Liver (tissue), 9 donors: ENCODE results near the gene MIEF1. TPM values are rescaled to one million over a fixed set of nuclear protein-coding genes. Genes with fewer than 3 reads are reported as not detected.

Experiments used
- DNase-seq: peaks from one replicate; pipeline ENCODE4 v3.0.0-alpha.2; 2017; ENCODE audit warnings: low spot score
- H3K27ac ChIP-seq, 2 donors: one replicate each; pipeline ENCODE4 v1.7.0; 2013; ENCODE audit warnings: inconsistent platforms in 2 of 2, low read length in 2 of 2, control low read depth in 1 of 2, low read depth in 1 of 2, mild to moderate bottlenecking in 1 of 2
- H3K27me3 ChIP-seq, 4 donors: one replicate each; pipeline versions ENCODE4 v1.6.1 to v1.7.0; 2013; ENCODE audit warnings: low read length in 3 of 4, inconsistent platforms in 1 of 4, mild to moderate bottlenecking in 1 of 4, moderate library complexity in 1 of 4; ENCODE audit not compliant: control insufficient read depth in 4 of 4, insufficient read depth in 4 of 4
- H3K36me3 ChIP-seq, 4 donors: one replicate each; pipeline versions ENCODE4 v1.6.1 to v1.7.0; 2013; ENCODE audit warnings: low read length in 3 of 4, mild to moderate bottlenecking in 3 of 4, low read depth in 1 of 4, moderate library complexity in 1 of 4; ENCODE audit not compliant: control insufficient read depth in 4 of 4, insufficient read depth in 3 of 4
- H3K4me1 ChIP-seq, 4 donors: one replicate each; pipeline versions ENCODE4 v1.6.1 to v1.7.0; 2013; ENCODE audit warnings: low read length in 3 of 4, mild to moderate bottlenecking in 3 of 4, moderate library complexity in 1 of 4; ENCODE audit not compliant: control insufficient read depth in 4 of 4, insufficient read depth in 4 of 4
- H3K4me3 ChIP-seq, 3 donors: one replicate each; pipeline versions ENCODE4 v1.6.1 to v1.7.0; 2013; ENCODE audit warnings: low read length in 3 of 3, control low read depth in 1 of 3, low read depth in 1 of 3, mild to moderate bottlenecking in 1 of 3
- H3K9ac ChIP-seq, 2 donors: one replicate each; pipeline ENCODE4 v1.7.0; 2013; ENCODE audit warnings: low read length in 2 of 2, mild to moderate bottlenecking in 2 of 2, moderate library complexity in 2 of 2, control low read depth in 1 of 2, low read depth in 1 of 2
- H3K9me3 ChIP-seq, 4 donors: one replicate each; pipeline versions ENCODE4 v1.6.1 to v1.7.0; 2013; ENCODE audit warnings: low read length in 3 of 4; ENCODE audit not compliant: control insufficient read depth in 4 of 4
- ATF3 ChIP-seq: IDR thresholded peaks from 2 replicates; pipeline ENCODE4 v1.6.1; 2016; ENCODE audit warnings: antibody characterized with exemption
- CTCF ChIP-seq: fragments of 150-350 bp; IDR thresholded peaks from 2 replicates; pipeline ENCODE4 v1.5.1; 2017; ENCODE audit warnings: improper control_type of control experiment, low read depth, low read length; ENCODE audit not compliant: missing input control
- EGR1 ChIP-seq, 2 donors: IDR thresholded peaks; 2 replicates each; pipeline ENCODE4 v1.6.1; 2016 to 2018; ENCODE audit warnings: antibody characterized with exemption in 2 of 2, low read depth in 2 of 2
- FOXA1 ChIP-seq: IDR thresholded peaks from 2 replicates; pipeline ENCODE4 v1.6.1; 2016; ENCODE audit warnings: antibody characterized with exemption
- FOXA2 ChIP-seq: IDR thresholded peaks from 2 replicates; pipeline ENCODE4 v1.6.1; 2016; ENCODE audit warnings: antibody characterized with exemption
- GABPA ChIP-seq, 2 donors: IDR thresholded peaks in 1 of 2; conservative IDR thresholded peaks in 1 of 2; 2 replicates each; pipeline ENCODE4 v1.6.1; 2016; ENCODE audit warnings: antibody characterized with exemption in 2 of 2, mild to moderate bottlenecking in 1 of 2, moderate library complexity in 1 of 2
- HNF4A ChIP-seq, 2 donors: conservative IDR thresholded peaks; 2 replicates each; pipeline ENCODE4 v1.6.1; 2016; ENCODE audit warnings: antibody characterized with exemption in 2 of 2, mild to moderate bottlenecking in 2 of 2
- HNF4G ChIP-seq: IDR thresholded peaks from 2 replicates; pipeline ENCODE4 v1.6.1; 2016; ENCODE audit warnings: antibody characterized with exemption
- JUND ChIP-seq, 2 donors: IDR thresholded peaks; 2 replicates each; pipeline ENCODE4 v1.6.1; 2016; ENCODE audit warnings: antibody characterized with exemption in 2 of 2
- MAX ChIP-seq: IDR thresholded peaks from 2 replicates; pipeline ENCODE4 v1.6.1; 2016; ENCODE audit warnings: antibody characterized with exemption
- NR2F2 ChIP-seq: IDR thresholded peaks from 2 replicates; pipeline ENCODE4 v1.6.1; 2016; ENCODE audit warnings: antibody characterized with exemption
- RAD21 ChIP-seq, 2 donors: IDR thresholded peaks; 2 replicates each; pipeline ENCODE4 v1.6.1; 2016; ENCODE audit warnings: antibody characterized with exemption in 2 of 2, mild to moderate bottlenecking in 2 of 2
- REST ChIP-seq: IDR thresholded peaks from 2 replicates; pipeline ENCODE4 v1.6.1; 2016; ENCODE audit warnings: antibody characterized with exemption, mild to moderate bottlenecking
- RXRA ChIP-seq, 2 donors: IDR thresholded peaks; 2 replicates each; pipeline ENCODE4 v1.6.1; 2017 to 2018; ENCODE audit warnings: antibody characterized with exemption in 2 of 2, mild to moderate bottlenecking in 1 of 2
- SP1 ChIP-seq: IDR thresholded peaks from 2 replicates; pipeline ENCODE4 v1.6.1; 2018; ENCODE audit warnings: antibody characterized with exemption, mild to moderate bottlenecking
- TAF1 ChIP-seq: conservative IDR thresholded peaks from 2 replicates; pipeline ENCODE4 v1.6.1; 2016; ENCODE audit warnings: antibody characterized with exemption, mild to moderate bottlenecking
- YY1 ChIP-seq: IDR thresholded peaks from 2 replicates; pipeline ENCODE4 v1.6.1; 2016; ENCODE audit warnings: antibody characterized with exemption, mild to moderate bottlenecking
- ZBTB33 ChIP-seq: IDR thresholded peaks from 2 replicates; pipeline ENCODE4 v1.6.1; 2016; ENCODE audit warnings: antibody characterized with exemption
- WGBS: extraction: QIAGEN DNeasy Blood & Tissue Kit; methylation state at CpG from one replicate; pipeline ENCODE4 v1.1.7; 2013; 5-methylcytosine and 5-hydroxymethylcytosine counted together
- polyA plus RNA-seq, 2 donors: library from polyadenylated mRNA; stranded (reverse) in 1 of 2; unstranded in 1 of 2; fragments of 200-250 nt in 1 of 2; fragments of >200 nt in 1 of 2; fragmentation: Nextera tagmentation in 1 of 2; extraction: Ambion mirVana in 1 of 2; gene quantifications; one replicate each; pipeline versions ENCODE4 v1.2.1 to v1.2.3, GENCODE V29; 2013 to 2015
- total RNA-seq, 2 donors: library from RNA; depleted of rRNA; stranded (reverse); fragments of >200 nt; gene quantifications; one replicate each; pipeline ENCODE4 v1.2.3, GENCODE V29; 2014
- donor health status: healthy.
- donor health status: healthy.
- donor health status: healthy.
- donor health status: healthy.
- donor health status: healthy.

Gene MIEF1
- total and polyA plus RNA-seq, 4 donors: 12.9 to 31.1 (median 20.7) TPM

- TF ChIP-seq ATF3 (no peak), HNF4A (conservative IDR thresholded peaks at IDR 0.05) (no peak), NR2F2 (no peak), RXRA (IDR thresholded peaks at IDR 0.05) (no peak), FOXA2 (no peak)
These were observed 58.0 kb downstream of the MIEF1 start (continued) for GRCh38 chr22:39560127-39560526.

- no peaks in the 10 kb centered on the region for H3K9me3 ChIP-seq
- DNase-seq: no peak
- H3K27me3 ChIP-seq: peaks cover 0 to 8% (median 0%) of the 10 kb centered on the region in 4 donors
- H3K4me3 ChIP-seq: no peak overlapping the region
- 74% methylated on average over 9 of the region's 9 CpGs for WGBS
- no peak for TF ChIP-seq YY1
- no peak for TF ChIP-seq MAX
- TF ChIP-seq ATF3: no peak
- TF ChIP-seq SP1: no peak
- no peak for TF ChIP-seq RXRA (IDR thresholded peaks at IDR 0.05)
- no peak for TF ChIP-seq HNF4G
- no peak for TF ChIP-seq GABPA (IDR thresholded peaks at IDR 0.05 in 1 of 2, conservative IDR thresholded peaks at IDR 0.05 in 1 of 2)
- TF ChIP-seq RAD21 (IDR thresholded peaks at IDR 0.05): no peak
- no peak for TF ChIP-seq NR2F2
- no peaks in the 10 kb centered on the region for H3K36me3 ChIP-seq
- H3K4me1 ChIP-seq: peaks cover 0 to 4% (median 4%) of the 10 kb centered on the region in 4 donors
- no peak overlapping the region for H3K27ac ChIP-seq
- no peak overlapping the region for H3K9ac ChIP-seq
These were observed 60.9 kb downstream of the MIEF1 start for GRCh38 chr22:39562839-39563489.

- Histone ChIP-seq H3K9ac (no peak overlapping the region), H3K9me3 (no peaks in the 10 kb centered on the region), H3K4me1 (no peaks in the 10 kb centered on the region), H3K4me3 (no peak overlapping the region), H3K27ac (no peak overlapping the region), H3K27me3 (peaks cover 0 to 8% (median 0%) of the 10 kb centered on the region in 4 donors), H3K36me3 (no peaks in the 10 kb centered on the region)
- WGBS: 85% methylated on average over 7 of the region's 7 CpGs
- TF ChIP-seq EGR1 (IDR thresholded peaks at IDR 0.05; ENCODE audit: low read depth in 2 of 2) (no peak), NR2F2 (no peak), TAF1 (no peak), HNF4A (conservative IDR thresholded peaks at IDR 0.05) (no peak), HNF4G (no peak), MAX (no peak), CTCF (no peak), GABPA (IDR thresholded peaks at IDR 0.05 in 1 of 2, conservative IDR thresholded peaks at IDR 0.05 in 1 of 2) (no peak), RXRA (IDR thresholded peaks at IDR 0.05) (no peak), RAD21 (IDR thresholded peaks at IDR 0.05) (no peak), FOXA1 (no peak), FOXA2 (no peak), ZBTB33 (no peak), JUND (IDR thresholded peaks at IDR 0.05) (no peak), SP1 (no peak), ATF3 (no peak), REST (no peak), YY1 (no peak)
- no peak for DNase-seq
These were observed 61.7 kb downstream of the MIEF1 start for GRCh38 chr22:39563571-39564428.
